SU-DHL-6 (cell line): ENCODE data around the gene SLITRK1.

Experiments
- CTCF ChIP-seq: fragments of 200-600 bp; sonication (generic); IDR thresholded peaks from one replicate; pipeline ENCODE4 v1.5.1; 2017; ENCODE audit warnings: antibody characterized with exemption, mild to moderate bottlenecking, low read length, moderate library complexity; ENCODE audit not compliant: insufficient read depth, poor library complexity, severe bottlenecking
- EZH2phosphoT487 ChIP-seq: fragments of 200-600 bp; sonication (generic), shearing (Covaris generic); conservative IDR thresholded peaks from 2 replicates; pipeline ENCODE4 v1.6.1; 2018; ENCODE audit warnings: mild to moderate bottlenecking, antibody characterized with exemption, low read length, moderate library complexity, mixed read lengths

DNA sequence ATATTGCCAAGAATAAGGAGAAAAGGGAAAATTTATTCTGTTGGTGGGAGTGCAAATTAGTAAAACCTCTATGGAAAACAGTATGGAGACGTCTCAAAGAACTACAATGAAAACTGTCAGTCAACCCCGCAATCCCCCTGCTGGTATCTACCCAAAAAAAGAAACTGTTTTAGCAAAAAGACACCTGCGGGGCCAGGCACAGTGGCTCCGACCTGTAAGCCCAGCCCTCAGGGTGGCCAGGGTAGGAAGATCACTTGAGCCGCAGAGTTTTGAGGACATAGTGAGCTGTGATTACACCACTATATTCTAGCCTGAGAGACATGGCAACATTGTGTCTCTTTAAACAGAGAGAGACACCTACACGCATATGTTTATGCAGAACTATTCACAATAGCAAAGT is 37.5 kb upstream of the SLITRK1 start:
- TF ChIP-seq CTCF (no peak), EZH2phosphoT487 (no peak)
